ENCODE results near the gene CARD11. TPM values are rescaled to one million over a fixed set of nuclear protein-coding genes. Genes with fewer than 3 reads are reported as not detected.

Gene CARD11
- total and polyA plus RNA-seq, 2 of the 13 experiments (the other 11 are each of a cell fraction or from before 2014, with no cell fraction given): 0.04 TPM; not detected in 1

DNA sequence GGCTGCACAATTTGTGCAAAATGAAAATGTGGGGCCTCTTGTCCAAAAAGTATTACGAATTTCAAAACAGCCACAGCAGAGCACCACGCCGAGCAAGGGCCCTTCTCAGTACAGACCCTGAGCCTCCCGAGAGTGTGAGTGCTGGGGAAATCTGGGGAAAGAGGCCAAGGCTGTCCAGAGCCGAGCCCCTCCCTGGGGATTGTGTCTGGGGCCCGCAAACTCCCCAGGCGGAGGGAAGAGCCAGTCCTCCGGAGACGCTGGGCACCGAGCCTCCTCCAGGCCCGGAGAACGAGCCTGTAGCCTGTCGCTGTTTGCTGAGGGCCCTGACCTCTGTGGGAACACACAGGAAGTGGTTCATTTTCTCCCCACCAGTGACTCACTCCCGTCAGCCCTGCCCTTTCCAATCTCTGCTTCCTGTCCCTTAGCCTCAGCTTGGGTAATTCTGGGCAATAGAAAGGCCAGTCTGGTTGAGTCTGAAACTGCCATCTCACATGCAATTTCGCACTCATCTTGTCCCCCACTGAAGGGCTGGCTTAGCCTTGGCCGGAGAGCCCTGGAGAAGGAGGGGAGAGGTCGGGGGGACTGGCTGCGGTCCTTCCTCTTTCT, 180.1 kb downstream of the CARD11 start (continued):
- TF ChIP-seq, protein P1, sequence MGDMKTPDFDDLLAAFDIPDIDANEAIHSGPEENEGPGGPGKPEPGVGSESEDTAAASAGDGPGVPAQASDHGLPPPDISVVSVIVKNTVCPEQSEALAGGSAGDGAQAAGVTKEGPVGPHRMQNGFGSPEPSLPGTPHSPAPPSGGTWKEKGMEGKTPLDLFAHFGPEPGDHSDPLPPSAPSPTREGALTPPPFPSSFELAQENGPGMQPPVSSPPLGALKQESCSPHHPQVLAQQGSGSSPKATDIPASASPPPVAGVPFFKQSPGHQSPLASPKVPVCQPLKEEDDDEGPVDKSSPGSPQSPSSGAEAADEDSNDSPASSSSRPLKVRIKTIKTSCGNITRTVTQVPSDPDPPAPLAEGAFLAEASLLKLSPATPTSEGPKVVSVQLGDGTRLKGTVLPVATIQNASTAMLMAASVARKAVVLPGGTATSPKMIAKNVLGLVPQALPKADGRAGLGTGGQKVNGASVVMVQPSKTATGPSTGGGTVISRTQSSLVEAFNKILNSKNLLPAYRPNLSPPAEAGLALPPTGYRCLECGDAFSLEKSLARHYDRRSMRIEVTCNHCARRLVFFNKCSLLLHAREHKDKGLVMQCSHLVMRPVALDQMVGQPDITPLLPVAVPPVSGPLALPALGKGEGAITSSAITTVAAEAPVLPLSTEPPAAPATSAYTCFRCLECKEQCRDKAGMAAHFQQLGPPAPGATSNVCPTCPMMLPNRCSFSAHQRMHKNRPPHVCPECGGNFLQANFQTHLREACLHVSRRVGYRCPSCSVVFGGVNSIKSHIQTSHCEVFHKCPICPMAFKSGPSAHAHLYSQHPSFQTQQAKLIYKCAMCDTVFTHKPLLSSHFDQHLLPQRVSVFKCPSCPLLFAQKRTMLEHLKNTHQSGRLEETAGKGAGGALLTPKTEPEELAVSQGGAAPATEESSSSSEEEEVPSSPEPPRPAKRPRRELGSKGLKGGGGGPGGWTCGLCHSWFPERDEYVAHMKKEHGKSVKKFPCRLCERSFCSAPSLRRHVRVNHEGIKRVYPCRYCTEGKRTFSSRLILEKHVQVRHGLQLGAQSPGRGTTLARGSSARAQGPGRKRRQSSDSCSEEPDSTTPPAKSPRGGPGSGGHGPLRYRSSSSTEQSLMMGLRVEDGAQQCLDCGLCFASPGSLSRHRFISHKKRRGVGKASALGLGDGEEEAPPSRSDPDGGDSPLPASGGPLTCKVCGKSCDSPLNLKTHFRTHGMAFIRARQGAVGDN (CRISPR knock-in tag; IDR thresholded peaks at IDR 0.05): peak; percentile 99
- TF ChIP-seq XBP1 (CRISPR knock-in tag; IDR thresholded peaks at IDR 0.05) (no peak), POLR2A (IDR thresholded peaks at IDR 0.05; ENCODE audit: insufficient read depth in 1 of 2, low read depth in 2 of 2, low read length in 2 of 2) (peak; percentile 95 to 97), ZNF543 (CRISPR knock-in tag; IDR thresholded peaks at IDR 0.05) (no peak; the same call in 1 of the 2 replicates), HDAC6 (IDR thresholded peaks at IDR 0.05; ENCODE audit: low read depth, low read length) (no peak), ZSCAN29 (CRISPR knock-in tag; conservative IDR thresholded peaks at IDR 0.05) (no peak; the same call in 1 of the 2 replicates), ZNF468 (CRISPR knock-in tag; IDR thresholded peaks at IDR 0.05) (no peak), NCOA5 (CRISPR knock-in tag; IDR thresholded peaks at IDR 0.05) (no peak), MAFK (conservative IDR thresholded peaks at IDR 0.05 in 1 of 2, IDR thresholded peaks at IDR 0.05 in 1 of 2; ENCODE audit: low read length in 2 of 2) (no peak), ONECUT2 (CRISPR knock-in tag; IDR thresholded peaks at IDR 0.05) (no peak), ZNF605 (CRISPR knock-in tag; IDR thresholded peaks at IDR 0.05) (peak; percentile 86), SIN3B (IDR thresholded peaks at IDR 0.05; ENCODE audit: low read length) (no peak), MED8 (CRISPR knock-in tag; IDR thresholded peaks at IDR 0.05; ENCODE audit: insufficient replicate concordance) (no peak), CENPX (CRISPR knock-in tag; IDR thresholded peaks at IDR 0.05) (no peak), SAFB2 (CRISPR knock-in tag; IDR thresholded peaks at IDR 0.05; ENCODE audit: borderline replicate concordance, low read depth) (no peak)
- TF ChIP-seq, protein P2, sequence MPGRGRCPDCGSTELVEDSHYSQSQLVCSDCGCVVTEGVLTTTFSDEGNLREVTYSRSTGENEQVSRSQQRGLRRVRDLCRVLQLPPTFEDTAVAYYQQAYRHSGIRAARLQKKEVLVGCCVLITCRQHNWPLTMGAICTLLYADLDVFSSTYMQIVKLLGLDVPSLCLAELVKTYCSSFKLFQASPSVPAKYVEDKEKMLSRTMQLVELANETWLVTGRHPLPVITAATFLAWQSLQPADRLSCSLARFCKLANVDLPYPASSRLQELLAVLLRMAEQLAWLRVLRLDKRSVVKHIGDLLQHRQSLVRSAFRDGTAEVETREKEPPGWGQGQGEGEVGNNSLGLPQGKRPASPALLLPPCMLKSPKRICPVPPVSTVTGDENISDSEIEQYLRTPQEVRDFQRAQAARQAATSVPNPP (CRISPR knock-in tag; IDR thresholded peaks at IDR 0.05): no peak
- TF ChIP-seq, protein P3, sequence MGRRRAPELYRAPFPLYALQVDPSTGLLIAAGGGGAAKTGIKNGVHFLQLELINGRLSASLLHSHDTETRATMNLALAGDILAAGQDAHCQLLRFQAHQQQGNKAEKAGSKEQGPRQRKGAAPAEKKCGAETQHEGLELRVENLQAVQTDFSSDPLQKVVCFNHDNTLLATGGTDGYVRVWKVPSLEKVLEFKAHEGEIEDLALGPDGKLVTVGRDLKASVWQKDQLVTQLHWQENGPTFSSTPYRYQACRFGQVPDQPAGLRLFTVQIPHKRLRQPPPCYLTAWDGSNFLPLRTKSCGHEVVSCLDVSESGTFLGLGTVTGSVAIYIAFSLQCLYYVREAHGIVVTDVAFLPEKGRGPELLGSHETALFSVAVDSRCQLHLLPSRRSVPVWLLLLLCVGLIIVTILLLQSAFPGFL (CRISPR knock-in tag; IDR thresholded peaks at IDR 0.05): no peak
- TF ChIP-seq, protein P4, sequence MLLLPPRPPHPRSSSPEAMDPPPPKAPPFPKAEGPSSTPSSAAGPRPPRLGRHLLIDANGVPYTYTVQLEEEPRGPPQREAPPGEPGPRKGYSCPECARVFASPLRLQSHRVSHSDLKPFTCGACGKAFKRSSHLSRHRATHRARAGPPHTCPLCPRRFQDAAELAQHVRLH (CRISPR knock-in tag; IDR thresholded peaks at IDR 0.05; ENCODE audit: borderline replicate concordance, low read depth): peak; percentile 63; the same call in 1 of the 2 replicates
- TF ChIP-seq, protein P5, sequence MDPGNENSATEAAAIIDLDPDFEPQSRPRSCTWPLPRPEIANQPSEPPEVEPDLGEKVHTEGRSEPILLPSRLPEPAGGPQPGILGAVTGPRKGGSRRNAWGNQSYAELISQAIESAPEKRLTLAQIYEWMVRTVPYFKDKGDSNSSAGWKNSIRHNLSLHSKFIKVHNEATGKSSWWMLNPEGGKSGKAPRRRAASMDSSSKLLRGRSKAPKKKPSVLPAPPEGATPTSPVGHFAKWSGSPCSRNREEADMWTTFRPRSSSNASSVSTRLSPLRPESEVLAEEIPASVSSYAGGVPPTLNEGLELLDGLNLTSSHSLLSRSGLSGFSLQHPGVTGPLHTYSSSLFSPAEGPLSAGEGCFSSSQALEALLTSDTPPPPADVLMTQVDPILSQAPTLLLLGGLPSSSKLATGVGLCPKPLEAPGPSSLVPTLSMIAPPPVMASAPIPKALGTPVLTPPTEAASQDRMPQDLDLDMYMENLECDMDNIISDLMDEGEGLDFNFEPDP (CRISPR knock-in tag; conservative IDR thresholded peaks at IDR 0.05): no peak
- TF ChIP-seq, protein P6, sequence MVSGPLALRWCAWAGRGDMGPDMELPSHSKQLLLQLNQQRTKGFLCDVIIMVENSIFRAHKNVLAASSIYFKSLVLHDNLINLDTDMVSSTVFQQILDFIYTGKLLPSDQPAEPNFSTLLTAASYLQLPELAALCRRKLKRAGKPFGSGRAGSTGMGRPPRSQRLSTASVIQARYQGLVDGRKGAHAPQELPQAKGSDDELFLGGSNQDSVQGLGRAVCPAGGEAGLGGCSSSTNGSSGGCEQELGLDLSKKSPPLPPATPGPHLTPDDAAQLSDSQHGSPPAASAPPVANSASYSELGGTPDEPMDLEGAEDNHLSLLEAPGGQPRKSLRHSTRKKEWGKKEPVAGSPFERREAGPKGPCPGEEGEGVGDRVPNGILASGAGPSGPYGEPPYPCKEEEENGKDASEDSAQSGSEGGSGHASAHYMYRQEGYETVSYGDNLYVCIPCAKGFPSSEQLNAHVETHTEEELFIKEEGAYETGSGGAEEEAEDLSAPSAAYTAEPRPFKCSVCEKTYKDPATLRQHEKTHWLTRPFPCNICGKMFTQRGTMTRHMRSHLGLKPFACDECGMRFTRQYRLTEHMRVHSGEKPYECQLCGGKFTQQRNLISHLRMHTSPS (CRISPR knock-in tag; IDR thresholded peaks at IDR 0.05; ENCODE audit: low read depth): peak; percentile 61; the same call in 1 of the 2 replicates
